Measurements from ENCODE around the gene BICRA.
"Not testable (repeated sequence)": the region's sequence is repeated elsewhere in the genome, so short reads cannot be mapped to it uniquely, and the experiment has no call there.

The BICRA gene

GRCh38 chr19:47631681-47632446 lies 22.9 kb downstream of the BICRA start:
- no peak for DNase-seq

- DNase-seq: no peak
These were observed 24.6 kb downstream of the BICRA start for GRCh38 chr19:47633517-47633916.

DNA sequence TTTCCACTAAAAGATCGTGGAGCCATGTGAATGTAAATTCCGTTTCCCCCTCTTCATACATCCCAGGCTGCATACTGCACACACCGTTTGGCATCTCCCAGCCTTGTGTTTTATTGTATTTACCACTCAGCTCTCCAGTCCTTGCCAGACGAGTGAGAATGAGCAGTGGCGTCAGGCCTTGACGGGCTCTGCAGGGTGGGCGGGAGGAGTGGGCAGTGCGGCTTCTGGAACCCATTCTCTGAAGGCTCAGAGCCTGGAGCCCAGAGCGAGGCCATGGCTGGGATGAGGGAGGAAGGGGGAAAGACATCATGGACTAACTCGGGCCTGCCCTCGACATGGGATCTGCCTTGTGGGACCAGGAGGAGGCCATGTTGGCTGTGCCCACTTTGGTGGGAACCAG lies 25.1 kb downstream of the BICRA start:
- DNase-seq: no peak

GRCh38 chr19:47635152-47635754 lies 26.3 kb downstream of the BICRA start:
- not testable (repeated sequence) for DNase-seq

- DNase-seq: no peak
These were observed 28.6 kb downstream of the BICRA start for GRCh38 chr19:47637550-47637949.

DNA sequence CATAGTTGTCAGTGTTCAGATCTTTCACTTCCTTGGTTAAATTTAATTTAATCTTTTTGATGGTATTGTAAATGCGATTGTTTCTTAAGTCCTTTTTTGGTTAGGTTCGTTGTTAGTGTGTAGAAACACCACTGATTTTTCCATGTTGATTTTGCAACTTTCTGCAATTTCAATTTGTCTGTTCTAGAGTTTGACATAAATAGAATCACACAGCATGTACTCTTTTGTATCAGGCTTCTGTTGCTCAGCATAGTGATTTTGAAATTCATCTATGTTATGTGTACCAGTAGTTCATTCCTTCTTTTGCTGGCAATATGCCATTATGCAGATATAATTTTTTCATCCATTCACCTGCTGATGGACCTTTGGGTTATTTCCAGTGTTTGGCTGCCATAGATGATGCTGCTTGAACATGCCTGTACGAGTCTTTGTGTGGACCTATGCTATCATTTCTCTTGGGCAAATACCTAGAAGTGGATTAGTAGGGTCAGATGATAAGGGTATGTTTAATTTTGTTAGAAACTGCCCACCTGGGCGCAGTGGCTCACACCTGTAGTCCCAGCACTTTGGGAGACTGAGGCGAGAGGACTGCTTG lies 33.1 kb downstream of the BICRA start:
- DNase-seq: no peak

DNA sequence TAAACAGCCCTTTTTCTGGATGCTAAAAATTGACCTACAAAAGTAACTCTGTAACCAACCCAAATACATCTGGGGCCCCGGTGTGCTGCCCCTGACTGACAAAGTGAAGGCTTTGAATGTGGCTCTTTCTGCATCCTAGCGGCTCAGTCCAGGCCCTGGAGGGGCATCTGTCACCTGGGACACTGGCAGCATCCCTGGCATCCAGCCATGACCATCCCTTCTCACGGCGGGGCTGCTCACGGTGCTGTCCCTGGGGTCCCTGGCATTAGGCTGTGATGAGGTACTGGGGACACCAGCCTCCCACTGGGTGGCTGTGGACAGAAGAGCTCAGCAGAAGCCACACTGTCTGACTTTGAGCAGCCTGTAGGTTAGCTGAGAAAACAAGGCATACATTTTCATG lies 34.3 kb downstream of the BICRA start:
- DNase-seq: no peak

DNA sequence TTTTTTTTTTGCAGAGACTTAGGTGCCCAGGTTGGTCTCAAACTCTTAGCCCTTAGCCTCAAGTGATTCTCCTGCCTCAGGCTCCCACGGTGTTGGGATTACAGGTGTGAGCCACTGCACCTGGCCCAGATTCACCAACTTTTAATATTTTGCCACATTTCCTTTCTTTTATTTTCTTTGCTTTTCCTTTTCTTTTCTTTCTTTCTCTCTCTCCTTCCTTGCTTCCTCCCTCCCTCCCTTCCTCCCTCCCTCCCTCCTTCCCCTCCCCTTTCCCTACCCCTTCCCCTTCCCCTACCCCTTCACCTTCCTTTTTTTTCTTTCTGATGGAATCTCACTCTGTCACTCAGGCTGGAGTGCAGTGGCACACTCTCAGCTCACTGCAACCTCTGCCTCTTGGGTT lies 35.3 kb downstream of the BICRA start:
- DNase-seq: no peak

DNA sequence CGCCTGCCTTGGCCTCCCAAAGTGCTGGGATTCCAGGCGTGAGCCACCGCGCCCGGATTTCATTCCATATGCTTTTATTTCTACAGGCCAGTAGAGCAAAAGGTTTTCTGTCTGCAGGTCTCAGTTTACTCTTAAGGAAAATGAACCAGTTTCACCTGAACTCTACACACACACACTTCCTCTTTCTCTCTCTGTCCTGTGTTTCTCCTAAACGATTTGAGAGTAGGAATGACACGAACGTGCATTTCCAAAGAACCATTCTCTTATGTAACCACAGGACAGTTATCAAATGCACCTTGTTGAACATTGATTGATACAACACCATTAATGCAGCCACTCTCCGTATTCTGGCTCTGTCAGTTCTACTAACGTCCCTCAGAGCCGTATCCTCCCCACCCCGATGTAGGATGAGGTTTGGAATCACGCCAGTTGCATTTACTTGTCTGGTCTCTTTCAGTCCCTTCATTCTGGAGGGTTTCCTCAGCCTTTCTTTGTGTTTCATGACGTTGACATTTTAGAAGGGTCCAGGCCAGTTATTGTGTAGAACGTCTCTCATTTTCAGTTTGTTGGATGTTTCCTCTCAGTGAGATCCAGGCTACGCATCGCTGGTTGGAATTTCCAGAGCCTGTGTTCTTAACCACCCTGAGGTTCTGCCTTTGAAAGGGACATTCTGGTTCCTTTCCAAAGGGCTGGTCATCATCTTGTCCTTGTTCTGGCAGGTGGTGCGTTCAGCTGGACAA lies 36.0 kb downstream of the BICRA start:
- no peak for DNase-seq

- no peak for DNase-seq
These were observed 38.0 kb downstream of the BICRA start for GRCh38 chr19:47646924-47647323.

DNA sequence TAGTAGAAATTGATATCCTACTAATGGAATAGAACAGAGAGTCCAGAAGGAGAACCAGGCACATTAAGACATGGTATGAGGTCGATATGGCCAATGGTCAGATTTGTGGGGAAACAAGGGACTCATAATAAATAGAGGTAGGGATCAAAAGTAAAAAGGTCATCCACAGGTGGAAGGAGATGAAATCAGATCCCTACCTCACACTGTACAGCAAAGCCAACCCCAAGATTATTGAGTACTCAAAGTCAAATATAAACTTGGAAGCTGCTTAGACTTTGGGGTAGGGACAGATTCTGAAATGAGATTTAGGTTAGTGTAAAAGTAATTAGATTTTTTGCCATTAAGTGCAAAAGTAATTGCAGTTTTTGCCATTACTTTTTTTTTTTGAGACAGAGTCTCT lies 40.7 kb downstream of the BICRA start:
- DNase-seq: no peak

DNA sequence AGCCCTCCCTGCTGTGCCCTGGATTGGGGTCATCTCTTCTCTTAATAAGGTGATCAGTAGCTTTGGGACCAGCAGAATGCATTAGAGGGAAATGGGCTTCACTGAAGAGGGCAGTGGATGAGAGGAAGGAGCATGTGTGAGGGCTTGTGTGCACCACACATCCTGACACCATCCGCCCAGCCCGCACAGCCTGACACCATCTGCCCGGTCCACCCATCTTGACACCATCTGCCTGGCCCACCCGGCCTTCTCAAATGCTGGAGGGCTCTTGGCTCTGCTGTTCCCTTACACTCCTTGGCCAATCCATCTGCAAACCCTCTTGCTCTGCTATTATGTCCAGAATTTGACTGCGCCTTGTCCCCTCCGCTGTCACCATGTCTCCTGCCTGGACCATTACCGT lies 41.8 kb downstream of the BICRA start:
- DNase-seq: no peak

- DNase-seq: no peak
These were observed 42.2 kb downstream of the BICRA start for GRCh38 chr19:47651132-47651531.

GRCh38 chr19:47651691-47652090 lies 42.8 kb downstream of the BICRA start:
- no peak for DNase-seq

DNA sequence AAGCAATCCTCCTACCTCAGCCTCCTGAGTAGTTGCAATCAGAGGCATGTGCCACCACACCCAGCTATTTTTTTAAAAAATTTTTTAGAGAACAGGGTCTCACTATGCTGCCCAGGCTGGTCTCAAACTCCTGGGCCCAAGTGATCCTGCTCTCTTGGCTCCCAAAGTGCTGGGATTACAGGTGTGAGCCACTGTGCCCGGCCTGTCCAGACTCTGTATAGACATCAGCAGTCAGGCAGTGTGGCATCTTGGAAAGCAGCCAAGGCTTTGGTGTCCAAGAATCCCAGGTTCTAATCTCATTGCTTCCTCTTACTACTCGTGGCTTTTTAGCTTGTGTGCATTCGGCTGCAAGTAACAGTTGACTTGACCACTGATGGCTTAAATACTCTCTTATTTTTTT lies 43.4 kb downstream of the BICRA start:
- no peak for DNase-seq

DNA sequence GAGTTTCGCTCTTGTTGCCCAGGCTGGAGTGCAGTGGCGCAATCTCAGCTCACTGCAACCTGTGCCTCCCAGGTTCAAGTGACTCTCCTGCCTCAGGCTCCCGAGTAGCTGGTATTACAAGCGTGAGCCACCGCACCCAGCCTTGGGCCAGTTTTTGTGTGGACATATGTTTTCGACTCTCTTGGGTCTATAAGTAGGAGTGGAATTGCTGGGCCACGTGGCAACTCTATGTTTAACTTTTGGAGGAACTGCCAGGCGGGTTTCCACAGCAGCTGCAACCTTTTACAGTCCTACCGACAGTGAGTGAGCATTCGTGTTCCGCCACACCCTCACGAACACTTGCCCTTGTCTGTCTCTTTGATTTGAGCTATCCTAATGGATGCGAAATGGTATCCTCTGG lies 44.9 kb downstream of the BICRA start:
- no peak for DNase-seq

DNA sequence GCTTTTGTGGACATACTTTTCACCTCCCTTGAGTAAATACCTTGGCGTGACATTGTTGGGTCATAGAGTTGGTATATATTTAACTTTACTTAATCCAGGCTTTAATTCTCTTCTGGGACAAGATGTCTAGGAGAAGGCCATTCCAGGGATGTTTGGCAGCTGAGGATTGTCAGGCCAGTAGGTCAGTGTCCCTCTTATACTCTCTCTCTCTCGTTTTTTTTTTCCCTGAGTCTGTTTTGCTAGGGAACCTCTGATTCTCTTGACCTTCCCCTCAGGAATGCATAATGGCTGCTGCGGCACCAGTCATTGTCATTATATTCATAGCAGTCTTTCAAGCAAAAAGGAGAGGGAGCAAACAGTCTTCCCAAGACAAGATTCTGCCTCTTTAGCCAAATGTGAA lies 48.8 kb downstream of the BICRA start:
- no peak for DNase-seq

DNA sequence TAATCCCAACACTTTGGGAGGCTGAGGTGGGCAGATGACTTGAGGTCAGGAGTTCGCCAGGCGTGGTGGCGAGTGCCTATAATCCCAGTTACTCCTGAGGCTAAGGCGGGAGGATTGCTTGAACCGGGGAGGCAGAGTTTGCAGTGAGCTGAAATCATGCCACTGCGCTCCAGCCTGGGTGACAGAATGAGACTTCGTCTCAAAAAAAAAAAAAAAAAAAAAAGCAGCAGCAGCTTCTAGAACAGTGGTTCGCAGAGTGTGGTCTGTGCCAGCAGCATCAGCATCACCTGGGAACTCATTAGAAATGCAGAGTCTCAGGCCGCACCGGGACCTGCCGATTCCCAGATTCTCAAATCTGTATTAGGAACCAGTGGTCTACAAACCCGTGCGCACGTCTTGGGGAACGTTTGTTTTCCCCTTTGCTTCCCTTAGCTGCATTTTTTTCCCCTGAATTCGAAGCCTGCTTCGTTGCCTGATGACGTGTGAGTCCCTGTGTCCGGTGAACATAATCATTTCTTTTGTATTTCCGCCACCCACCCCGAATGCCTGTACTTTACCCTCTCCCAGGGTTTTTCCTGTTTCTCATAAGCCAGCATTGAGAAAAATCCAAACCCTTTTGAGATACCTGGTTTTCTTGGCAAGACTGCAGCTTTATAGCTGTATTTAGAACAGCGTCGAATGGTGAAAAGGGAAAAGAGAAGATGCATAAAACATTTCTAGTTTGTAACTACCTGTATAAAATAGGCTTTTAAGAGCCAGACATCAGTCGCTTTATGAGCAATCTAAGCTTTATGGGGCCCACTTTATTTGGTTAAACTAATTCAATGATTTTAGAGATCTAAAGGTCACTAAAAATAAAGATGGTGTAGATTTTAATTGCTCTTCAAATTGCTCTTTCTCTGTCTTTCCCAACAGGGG lies 49.8 kb downstream of the BICRA start:
- DNase-seq: no peak

- DNase-seq: no peak
These were observed 51.5 kb downstream of the BICRA start for GRCh38 chr19:47660435-47660832.

- DNase-seq: no peak
These were observed 52.2 kb downstream of the BICRA start for GRCh38 chr19:47661161-47661560.

- no peak for DNase-seq
These were observed 52.7 kb downstream of the BICRA start for GRCh38 chr19:47661611-47662010.

DNA sequence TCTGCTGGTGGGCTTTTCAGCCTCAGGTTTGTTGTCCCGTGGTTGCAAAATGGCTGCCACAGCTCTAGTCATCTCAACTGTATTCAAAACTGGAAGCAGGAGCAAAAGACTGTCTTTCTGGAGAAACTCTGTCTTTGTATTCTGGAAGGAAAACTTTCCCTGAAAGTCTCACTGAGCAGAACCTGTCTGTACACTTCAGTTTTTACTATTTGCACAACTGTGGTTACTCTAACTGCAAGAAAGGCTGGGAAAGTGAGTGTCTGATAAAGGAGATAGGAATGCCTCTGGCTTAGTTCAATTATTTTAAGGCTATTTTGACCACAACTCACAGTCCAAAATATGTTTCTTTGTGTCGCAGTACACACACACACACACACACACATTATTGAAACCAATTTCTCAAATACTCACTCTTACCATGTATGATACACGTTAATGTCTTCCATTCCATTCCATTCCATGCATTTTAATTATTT lies 54.5 kb downstream of the BICRA start:
- no peak for DNase-seq

All from NCI-H187 (cell line).